Heart right ventricle (tissue), 16 donors: ENCODE results near the gene CCL2. TPM values are rescaled to one million over a fixed set of nuclear protein-coding genes. Genes with fewer than 3 reads are reported as not detected.

Source experiments
- ATAC-seq, 8 donors: fragments of 200-7000 bp; cut with Tn5 transposase; one replicate each; pipeline ENCODE4 v1.9.1; 2020; ENCODE audit warnings: mild to moderate bottlenecking in 8 of 8, moderate library complexity in 8 of 8, moderate number of reproducible peaks in 1 of 8
- DNase-seq, 2 donors: peaks; one replicate each; pipeline ENCODE4 v3.0.0-alpha.2; 2020
- H3K27ac ChIP-seq, 10 donors: fragments of 200-600 bp; sonication (generic) in 2 of 10; one replicate each; pipeline versions ENCODE4 v1.5.0 to v1.8.0; 2020 to 2022; ENCODE audit warnings: mild to moderate bottlenecking in 3 of 10
- H3K27me3 ChIP-seq, 7 donors: fragments of 200-600 bp; one replicate each; pipeline ENCODE4 v1.8.0; 2021 to 2022; ENCODE audit warnings: mild to moderate bottlenecking in 2 of 7
- H3K36me3 ChIP-seq, 9 donors: fragments of 200-600 bp; sonication (generic) in 1 of 9; one replicate each; pipeline versions ENCODE4 v1.5.0 to v1.8.0; 2020 to 2022; ENCODE audit warnings: mild to moderate bottlenecking in 2 of 9
- H3K4me1 ChIP-seq, 9 donors: fragments of 200-600 bp; sonication (generic) in 1 of 9; one replicate each; pipeline versions ENCODE4 v1.5.0 to v1.8.0; 2020 to 2022; ENCODE audit warnings: mild to moderate bottlenecking in 4 of 9
- H3K4me3 ChIP-seq, 10 donors: fragments of 200-600 bp; sonication (generic) in 2 of 10; one replicate each; pipeline versions ENCODE4 v1.5.0 to v1.8.0; 2020 to 2022; ENCODE audit warnings: mild to moderate bottlenecking in 7 of 10, moderate library complexity in 2 of 10
- H3K9me3 ChIP-seq, 11 donors: fragments of 200-600 bp in 10 of 11; sonication (generic) in 2 of 11; one replicate each; pipeline versions ENCODE4 v1.5.0 to v1.8.0; 2013 to 2022; ENCODE audit warnings: mild to moderate bottlenecking in 2 of 11, control low read depth in 1 of 11, moderate library complexity in 1 of 11
- WGBS, 2 donors: extraction: QIAGEN DNeasy Blood & Tissue Kit; methylation state at CpG; one replicate each; pipeline ENCODE4 v1.1.7; 2013; ENCODE audit warnings: inconsistent platforms in 1 of 2; 5-methylcytosine and 5-hydroxymethylcytosine counted together
- intact Hi-C, 10 donors: fragments of 100-400 bp; cut with DNase I; formaldehyde crosslinking; loops; one replicate each; pipeline versions ENCODE4 v1.11.1 to v1.14.2; 2022
- polyA plus RNA-seq, 2 donors: library from polyadenylated mRNA; stranded (reverse); fragments of 200-250 nt; gene quantifications; one replicate each; pipeline ENCODE4 v1.2.3, GENCODE V29; 2013
- total RNA-seq, 10 donors: library from RNA; stranded (reverse); fragmentation: NEBNext Ultra II Directional in 3 of 10; extraction: Animal tissue kit (Norgen Biotek cat#: 25700) in 3 of 10; gene quantifications; one replicate each; pipeline versions ENCODE4 v1.2.1 to v1.2.4, GENCODE V29; 2021 to 2023
- TF ChIP-seq, protein P1 (sequence below), 9 donors: fragments of 200-600 bp; sonication (generic) in 2 of 9; IDR thresholded peaks; one replicate each; pipeline versions ENCODE4 v1.5.0 to v1.8.0; 2021 to 2022; ENCODE audit warnings: antibody characterized with exemption in 9 of 9, mild to moderate bottlenecking in 5 of 9, moderate library complexity in 1 of 9
- donor health status: Arrhythmogenic right ventricular cardiomyopathy.
- donor health status: ischemic (EF 13 %, LVEDD 7.1; RV severe dilation, severe dysfunction).
- donor health status: healthy with polysubstance abuse.
- donor health status: DM: no; HTN: yes; CAD: no.
- donor health status: DM: no; HTN: no; CAD: no.
- donor health status: ischemic (EF 25% LVEDD 6.9; RV normal size, moderate dysfunction).
- donor health status: ischemic (EF 25% LVEDD 5.7; RV mildly dilated, moderate dysfunction).
- donor health status: healthy.
- donor health status: DM: yes; HTN: yes; CAD: no.
- donor health status: Ischemic cardiomyopathy.
- donor health status: ischemic (EF 35%, LVEDD 5.7; RV mildly dilated, moderate dysfunction).
- donor health status: nonischemic (EF 11% LVEDD 7.7; RV severe dilation, severe dysfunction).
- donor health status: DM: yes; HTN: yes; CAD: no.
- donor health status: PGD.
- donor health status: ischemic (EF 29% LVEDD 5.4; RV normal size, mild dysfunction).
- donor health status: nonischemic (EF 23%, LVEDD 6.1; RV moderate dilation, normal function).

The CCL2 gene
- total and polyA plus RNA-seq, 12 donors = 2.9 to 264 (median 42.0) TPM

DNA sequence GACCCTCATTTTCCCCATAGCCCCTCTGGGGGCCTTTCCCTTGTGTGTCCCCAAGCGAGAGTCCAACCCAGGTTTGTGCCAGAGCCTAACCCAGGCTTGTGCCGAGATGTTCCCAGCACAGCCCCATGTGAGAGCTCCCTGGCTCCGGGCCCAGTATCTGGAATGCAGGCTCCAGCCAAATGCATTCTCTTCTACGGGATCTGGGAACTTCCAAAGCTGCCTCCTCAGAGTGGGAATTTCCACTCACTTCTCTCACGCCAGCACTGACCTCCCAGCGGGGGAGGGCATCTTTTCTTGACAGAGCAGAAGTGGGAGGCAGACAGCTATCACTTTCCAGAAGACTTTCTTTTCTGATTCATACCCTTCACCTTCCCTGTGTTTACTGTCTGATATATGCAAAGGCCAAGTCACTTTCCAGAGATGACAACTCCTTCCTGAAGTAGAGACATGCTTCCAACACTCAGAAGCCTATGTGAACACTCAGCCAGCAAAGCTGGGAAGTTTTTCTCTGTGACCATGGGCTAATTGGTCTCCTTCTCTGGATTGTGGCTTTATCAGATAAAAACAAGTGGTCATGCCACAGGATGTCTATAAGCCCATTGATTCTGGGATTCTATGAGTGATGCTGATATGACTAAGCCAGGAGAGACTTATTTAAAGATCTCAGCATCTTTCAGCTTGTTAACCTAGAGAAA lies 2.5 kb upstream of the CCL2 start:
- Histone ChIP-seq H3K9me3 (no peaks in the 10 kb centered on the region), H3K27me3 (no peaks in the 10 kb centered on the region), H3K36me3 (peaks cover 0 to 10% (median 0%) of the 10 kb centered on the region in 9 donors), H3K4me3 (no peak overlapping the region), H3K27ac (peak overlapping the region in 9 of 10 donors; percentile 58 to 93 (median 82)), H3K4me1 (peaks cover 23 to 99% (median 85%) of the 10 kb centered on the region in 9 donors)
- intact Hi-C loops = loop anchor here in 6 of 10 donors (2.0 to 10.0 kb wide), 6 partner anchors 18 to 60 kb away; no protein-coding TSS in a partner anchor
- ATAC-seq (peak; percentile 83 to 95 (median 90)), DNase-seq (peak; percentile 95 to 97)
- WGBS, 2 donors = 3 to 4% methylated on average over 6 of the region's 6 CpGs
- TF ChIP-seq, protein P1, sequence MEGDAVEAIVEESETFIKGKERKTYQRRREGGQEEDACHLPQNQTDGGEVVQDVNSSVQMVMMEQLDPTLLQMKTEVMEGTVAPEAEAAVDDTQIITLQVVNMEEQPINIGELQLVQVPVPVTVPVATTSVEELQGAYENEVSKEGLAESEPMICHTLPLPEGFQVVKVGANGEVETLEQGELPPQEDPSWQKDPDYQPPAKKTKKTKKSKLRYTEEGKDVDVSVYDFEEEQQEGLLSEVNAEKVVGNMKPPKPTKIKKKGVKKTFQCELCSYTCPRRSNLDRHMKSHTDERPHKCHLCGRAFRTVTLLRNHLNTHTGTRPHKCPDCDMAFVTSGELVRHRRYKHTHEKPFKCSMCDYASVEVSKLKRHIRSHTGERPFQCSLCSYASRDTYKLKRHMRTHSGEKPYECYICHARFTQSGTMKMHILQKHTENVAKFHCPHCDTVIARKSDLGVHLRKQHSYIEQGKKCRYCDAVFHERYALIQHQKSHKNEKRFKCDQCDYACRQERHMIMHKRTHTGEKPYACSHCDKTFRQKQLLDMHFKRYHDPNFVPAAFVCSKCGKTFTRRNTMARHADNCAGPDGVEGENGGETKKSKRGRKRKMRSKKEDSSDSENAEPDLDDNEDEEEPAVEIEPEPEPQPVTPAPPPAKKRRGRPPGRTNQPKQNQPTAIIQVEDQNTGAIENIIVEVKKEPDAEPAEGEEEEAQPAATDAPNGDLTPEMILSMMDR (IDR thresholded peaks at IDR 0.05) = no peak

DNA sequence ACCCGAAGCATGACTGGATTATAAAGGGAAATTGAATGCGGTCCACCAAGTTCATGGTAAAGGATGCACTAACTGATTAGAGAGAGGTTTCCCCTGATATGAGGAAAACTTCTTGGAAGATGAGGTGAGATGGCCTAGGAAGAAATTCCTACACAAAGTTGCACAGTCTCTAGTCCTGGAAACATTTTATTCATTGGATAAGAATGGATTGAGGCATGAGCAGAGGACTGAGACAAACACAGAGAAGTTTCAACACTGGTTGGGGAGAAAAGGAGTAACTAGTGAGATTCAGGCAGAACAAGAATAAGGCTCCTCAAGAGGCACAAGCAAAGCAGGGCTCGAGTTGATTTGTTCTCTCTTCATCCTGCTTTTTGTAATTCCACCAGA lies 2.0 kb upstream of the CCL2 start:
- intact Hi-C loops = loop anchor here in 6 of 10 donors (2.0 to 10.0 kb wide), 6 partner anchors 18 to 59 kb away; no protein-coding TSS in a partner anchor
- Histone ChIP-seq H3K4me1 (peaks cover 23 to 94% (median 83%) of the 10 kb centered on the region in 9 donors), H3K4me3 (no peak overlapping the region), H3K36me3 (peaks cover 0 to 10% (median 0%) of the 10 kb centered on the region in 9 donors), H3K27me3 (no peaks in the 10 kb centered on the region), H3K27ac (peak overlapping the region in 9 of 10 donors; percentile 58 to 93 (median 82)), H3K9me3 (no peaks in the 10 kb centered on the region)
- ATAC-seq = no peak
- WGBS, 2 donors = 64 to 73% methylated on average over 3 of the region's 3 CpGs
- no peak for DNase-seq
- TF ChIP-seq, protein P1 (IDR thresholded peaks at IDR 0.05) = no peak

DNA sequence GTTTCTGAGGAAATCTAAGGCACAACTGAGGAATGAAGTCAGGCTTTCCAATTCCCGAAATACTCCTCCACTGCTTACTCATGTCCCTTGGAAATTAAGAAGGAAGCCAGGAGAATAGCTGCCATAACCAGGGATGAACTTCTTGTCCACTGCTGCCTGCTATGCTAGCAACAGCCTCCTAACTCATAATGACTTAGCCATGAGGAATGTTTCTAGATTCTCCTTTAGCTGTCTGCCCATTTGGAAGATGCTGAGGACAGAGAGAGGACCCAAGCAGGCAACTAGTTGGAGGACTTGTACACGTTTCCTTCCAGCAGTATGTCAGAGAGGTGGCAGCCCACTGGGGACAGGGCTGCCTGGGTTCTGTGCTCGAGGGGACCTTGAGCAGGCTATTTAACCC lies 939 bp upstream of the CCL2 start:
- intact Hi-C loops = loop anchor here in 6 of 10 donors (2.0 to 10.0 kb wide), 7 partner anchors 13 to 58 kb away; no protein-coding TSS in a partner anchor
- peak overlapping the region in 6 of 10 donors; percentile 46 to 67 (median 58) for H3K4me3 ChIP-seq

DNA sequence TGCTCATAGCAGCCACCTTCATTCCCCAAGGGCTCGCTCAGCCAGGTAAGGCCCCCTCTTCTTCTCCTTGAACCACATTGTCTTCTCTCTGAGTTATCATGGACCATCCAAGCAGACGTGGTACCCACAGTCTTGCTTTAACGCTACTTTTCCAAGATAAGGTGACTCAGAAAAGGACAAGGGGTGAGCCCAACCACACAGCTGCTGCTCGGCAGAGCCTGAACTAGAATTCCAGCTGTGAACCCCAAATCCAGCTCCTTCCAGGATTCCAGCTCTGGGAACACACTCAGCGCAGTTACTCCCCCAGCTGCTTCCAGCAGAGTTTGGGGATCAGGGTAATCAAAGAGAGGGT lies 272 bp downstream of the CCL2 start:
- intact Hi-C loops = loop anchor here in 3 of 10 donors (2.0 to 10.0 kb wide), 4 partner anchors 15 to 53 kb away; no protein-coding TSS in a partner anchor
- WGBS, 2 donors = 18 to 23% methylated on average over 5 of the region's 5 CpGs
- peak overlapping the region in 9 of 10 donors; percentile 54 to 93 (median 82) for H3K27ac ChIP-seq
- no peak for DNase-seq
- no peaks in the 10 kb centered on the region for H3K27me3 ChIP-seq
- ATAC-seq = no peak
- H3K9me3 ChIP-seq = no peaks in the 10 kb centered on the region
- H3K36me3 ChIP-seq = peaks cover 0 to 10% (median 0%) of the 10 kb centered on the region in 9 donors
- peak overlapping the region; percentile 18 to 67 (median 52) for H3K4me3 ChIP-seq
- TF ChIP-seq, protein P1 (IDR thresholded peaks at IDR 0.05) = no peak
- H3K4me1 ChIP-seq = peaks cover 16 to 84% (median 61%) of the 10 kb centered on the region in 9 donors

More for the DNA sequence above, 939 bp upstream of the CCL2 start:
- Histone ChIP-seq H3K27me3 (no peaks in the 10 kb centered on the region), H3K27ac (peak overlapping the region in 9 of 10 donors; percentile 58 to 93 (median 82)), H3K4me1 (peaks cover 21 to 91% (median 73%) of the 10 kb centered on the region in 9 donors), H3K36me3 (peaks cover 0 to 10% (median 0%) of the 10 kb centered on the region in 9 donors), H3K9me3 (no peaks in the 10 kb centered on the region)
- TF ChIP-seq, protein P1 (IDR thresholded peaks at IDR 0.05) = no peak
- DNase-seq (no peak), ATAC-seq (peak; percentile 19 to 50 (median 41))
- WGBS, 2 donors = 31 to 61% methylated on average over 3 of the region's 3 CpGs
